ENCODE results near the gene CCDC170.
"Not testable (repeated sequence)": the region's sequence is repeated elsewhere in the genome, so short reads cannot be mapped to it uniquely, and the experiment has no call there.

- TF ChIP-seq KLF10 (CRISPR knock-in tag; IDR thresholded peaks at IDR 0.05); HOMEZ (CRISPR knock-in tag; IDR thresholded peaks at IDR 0.05); NR2C2 (CRISPR knock-in tag; IDR thresholded peaks at IDR 0.05); NR2C2 (tag; IDR thresholded peaks at IDR 0.05): not testable (repeated sequence)
- TF ChIP-seq, protein P1, sequence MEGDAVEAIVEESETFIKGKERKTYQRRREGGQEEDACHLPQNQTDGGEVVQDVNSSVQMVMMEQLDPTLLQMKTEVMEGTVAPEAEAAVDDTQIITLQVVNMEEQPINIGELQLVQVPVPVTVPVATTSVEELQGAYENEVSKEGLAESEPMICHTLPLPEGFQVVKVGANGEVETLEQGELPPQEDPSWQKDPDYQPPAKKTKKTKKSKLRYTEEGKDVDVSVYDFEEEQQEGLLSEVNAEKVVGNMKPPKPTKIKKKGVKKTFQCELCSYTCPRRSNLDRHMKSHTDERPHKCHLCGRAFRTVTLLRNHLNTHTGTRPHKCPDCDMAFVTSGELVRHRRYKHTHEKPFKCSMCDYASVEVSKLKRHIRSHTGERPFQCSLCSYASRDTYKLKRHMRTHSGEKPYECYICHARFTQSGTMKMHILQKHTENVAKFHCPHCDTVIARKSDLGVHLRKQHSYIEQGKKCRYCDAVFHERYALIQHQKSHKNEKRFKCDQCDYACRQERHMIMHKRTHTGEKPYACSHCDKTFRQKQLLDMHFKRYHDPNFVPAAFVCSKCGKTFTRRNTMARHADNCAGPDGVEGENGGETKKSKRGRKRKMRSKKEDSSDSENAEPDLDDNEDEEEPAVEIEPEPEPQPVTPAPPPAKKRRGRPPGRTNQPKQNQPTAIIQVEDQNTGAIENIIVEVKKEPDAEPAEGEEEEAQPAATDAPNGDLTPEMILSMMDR (IDR thresholded peaks at IDR 0.05 in 2 of 3, conservative IDR thresholded peaks at IDR 0.05 in 1 of 3; ENCODE audit: insufficient read depth in 2 of 3, low read depth in 1 of 3, low read length in 3 of 3), result not testable (repeated sequence)
Measured at GRCh38 chr6:151450928-151451327, 42.9 kb upstream of the CCDC170 start.
